ENCODE results near the gene PACSIN2.
"Not testable (repeated sequence)": the region's sequence is repeated elsewhere in the genome, so short reads cannot be mapped to it uniquely, and the experiment has no call there.

PACSIN2 gene

GRCh38 chr22:42990131-42990838 lies 24.7 kb downstream of the PACSIN2 start:
- DNase-seq: no peak

- DNase-seq: no peak
Measured at GRCh38 chr22:42986115-42986514, 28.8 kb downstream of the PACSIN2 start.

- no peak for DNase-seq
Measured at GRCh38 chr22:42985531-42985905, 29.4 kb downstream of the PACSIN2 start.

- no peak for DNase-seq
Measured at GRCh38 chr22:42984814-42985530, 30.0 kb downstream of the PACSIN2 start.

- no peak for DNase-seq
Measured at GRCh38 chr22:42984397-42984796, 30.6 kb downstream of the PACSIN2 start.

GRCh38 chr22:42983470-42983869 lies 31.5 kb downstream of the PACSIN2 start:
- no peak for DNase-seq

- DNase-seq: no peak
Measured at GRCh38 chr22:42979606-42980005, 35.3 kb downstream of the PACSIN2 start.

GRCh38 chr22:42978453-42979103 lies 36.4 kb downstream of the PACSIN2 start:
- no peak for DNase-seq

- DNase-seq: no peak
Measured at GRCh38 chr22:42977569-42977968, 37.4 kb downstream of the PACSIN2 start.

- no peak for DNase-seq
Measured at GRCh38 chr22:42976217-42976933, 38.6 kb downstream of the PACSIN2 start.

- no peak for DNase-seq
Measured at GRCh38 chr22:42974223-42974622, 40.7 kb downstream of the PACSIN2 start.

- no peak for DNase-seq
Measured at GRCh38 chr22:42973536-42973881, 41.4 kb downstream of the PACSIN2 start.

- DNase-seq: no peak
Measured at GRCh38 chr22:42972649-42973535, 42.1 kb downstream of the PACSIN2 start.

- not testable (repeated sequence) for DNase-seq
Measured at GRCh38 chr22:42971473-42971860, 43.5 kb downstream of the PACSIN2 start.

- no peak for DNase-seq
Measured at GRCh38 chr22:42970029-42970428, 44.9 kb downstream of the PACSIN2 start.

- no peak for DNase-seq
Measured at GRCh38 chr22:42969348-42969975, 45.5 kb downstream of the PACSIN2 start.

GRCh38 chr22:42967933-42968332 lies 47.0 kb downstream of the PACSIN2 start:
- DNase-seq: no peak

- no peak for DNase-seq
Measured at GRCh38 chr22:42967005-42967404, 47.9 kb downstream of the PACSIN2 start.

GRCh38 chr22:42966497-42966896 lies 48.5 kb downstream of the PACSIN2 start:
- DNase-seq: no peak

GRCh38 chr22:42964994-42965699 lies 49.8 kb downstream of the PACSIN2 start:
- DNase-seq: no peak

- DNase-seq: no peak
Measured at GRCh38 chr22:42963231-42963595, 51.7 kb downstream of the PACSIN2 start.
